ENCODE measurements around the gene PLA1A.
"Not testable (repeated sequence)": the region's sequence is repeated elsewhere in the genome, so short reads cannot be mapped to it uniquely, and the experiment has no call there.

The PLA1A gene

GRCh38 chr3:119672776-119673175, 75.1 kb downstream of the PLA1A start:
- peak overlapping the region in 2 of 5 donors; percentile 35 to 46 for H3K9ac ChIP-seq (ENCODE audit: low read length in 5 of 5)
- no peaks in the 10 kb centered on the region for H3K27me3 ChIP-seq (ENCODE audit: control insufficient read depth in 5 of 5, insufficient read depth in 4 of 5, low read length in 5 of 5)
- no peak overlapping the region for H3K4me3 ChIP-seq (ENCODE audit: low read depth in 1 of 5, low read length in 5 of 5)
- H3K36me3 ChIP-seq (ENCODE audit: control insufficient read depth in 5 of 5, insufficient read depth in 5 of 5, low read length in 5 of 5): peaks cover 24 to 39% (median 35%) of the 10 kb centered on the region in 5 donors
- H3K9me3 ChIP-seq (ENCODE audit: control insufficient read depth in 5 of 5, low read length in 5 of 5): no peaks in the 10 kb centered on the region
- H3K4me1 ChIP-seq (ENCODE audit: control insufficient read depth in 5 of 5, insufficient read depth in 5 of 5, low read length in 5 of 5): peaks cover 0 to 29% (median 22%) of the 10 kb centered on the region in 5 donors
- H3K27ac ChIP-seq (ENCODE audit: low read depth, low read length): no peak overlapping the region

GRCh38 chr3:119673875-119674274, 76.2 kb downstream of the PLA1A start:
- H3K9me3 ChIP-seq (ENCODE audit: control insufficient read depth in 5 of 5, low read length in 5 of 5): no peaks in the 10 kb centered on the region
- no peak overlapping the region for H3K9ac ChIP-seq (ENCODE audit: low read length in 5 of 5)
- no peak overlapping the region for H3K4me3 ChIP-seq (ENCODE audit: low read depth in 1 of 5, low read length in 5 of 5)
- H3K27me3 ChIP-seq (ENCODE audit: control insufficient read depth in 5 of 5, insufficient read depth in 4 of 5, low read length in 5 of 5): no peaks in the 10 kb centered on the region
- peaks cover 22 to 34% (median 32%) of the 10 kb centered on the region in 5 donors for H3K36me3 ChIP-seq (ENCODE audit: control insufficient read depth in 5 of 5, insufficient read depth in 5 of 5, low read length in 5 of 5)
- H3K27ac ChIP-seq (ENCODE audit: low read depth, low read length): no peak overlapping the region
- peaks cover 0 to 31% (median 24%) of the 10 kb centered on the region in 5 donors for H3K4me1 ChIP-seq (ENCODE audit: control insufficient read depth in 5 of 5, insufficient read depth in 5 of 5, low read length in 5 of 5)

GRCh38 chr3:119675188-119675874, 77.6 kb downstream of the PLA1A start:
- Histone ChIP-seq H3K9ac (ENCODE audit: low read length in 5 of 5) (no peak overlapping the region), H3K27ac (ENCODE audit: low read depth, low read length) (no peak overlapping the region)

GRCh38 chr3:119676020-119676419, 78.3 kb downstream of the PLA1A start:
- Histone ChIP-seq H3K36me3 (ENCODE audit: control insufficient read depth in 5 of 5, insufficient read depth in 5 of 5, low read length in 5 of 5) (peaks cover 22 to 32% (median 31%) of the 10 kb centered on the region in 5 donors), H3K27me3 (ENCODE audit: control insufficient read depth in 5 of 5, insufficient read depth in 4 of 5, low read length in 5 of 5) (no peaks in the 10 kb centered on the region), H3K4me1 (ENCODE audit: control insufficient read depth in 5 of 5, insufficient read depth in 5 of 5, low read length in 5 of 5) (peaks cover 0 to 23% (median 19%) of the 10 kb centered on the region in 5 donors), H3K27ac (ENCODE audit: low read depth, low read length) (peak overlapping the region; percentile 74), H3K4me3 (ENCODE audit: low read depth in 1 of 5, low read length in 5 of 5) (peak overlapping the region; percentile 64 to 87 (median 84)), H3K9me3 (ENCODE audit: control insufficient read depth in 5 of 5, low read length in 5 of 5) (no peaks in the 10 kb centered on the region), H3K9ac (ENCODE audit: low read length in 5 of 5) (peak overlapping the region in 4 of 5 donors; percentile 59 to 89 (median 68))

More at GRCh38 chr3:119675188-119675874, 77.6 kb downstream of the PLA1A start:
- Histone ChIP-seq H3K4me3 (ENCODE audit: low read depth in 1 of 5, low read length in 5 of 5) (peak overlapping the region in 1 of 5 donors; percentile 84), H3K27me3 (ENCODE audit: control insufficient read depth in 5 of 5, insufficient read depth in 4 of 5, low read length in 5 of 5) (no peaks in the 10 kb centered on the region), H3K36me3 (ENCODE audit: control insufficient read depth in 5 of 5, insufficient read depth in 5 of 5, low read length in 5 of 5) (peaks cover 22 to 34% (median 31%) of the 10 kb centered on the region in 5 donors), H3K9me3 (ENCODE audit: control insufficient read depth in 5 of 5, low read length in 5 of 5) (no peaks in the 10 kb centered on the region), H3K4me1 (ENCODE audit: control insufficient read depth in 5 of 5, insufficient read depth in 5 of 5, low read length in 5 of 5) (peaks cover 0 to 24% (median 19%) of the 10 kb centered on the region in 5 donors)

GRCh38 chr3:119676771-119677640, 79.3 kb downstream of the PLA1A start, which contains the start of gene COX17:
COX17 (minus strand) TSS chr3:119677406; CDS start chr3:119677310, 96 bp downstream.
- H3K4me3 ChIP-seq (ENCODE audit: low read depth in 1 of 5, low read length in 5 of 5): peak within 1 kb of the TSS; percentile 84 to 97 (median 85)
- no peaks in the 10 kb centered on the region for H3K27me3 ChIP-seq (ENCODE audit: control insufficient read depth in 5 of 5, insufficient read depth in 4 of 5, low read length in 5 of 5)

GRCh38 chr3:119677641-119677934, 79.9 kb downstream of the PLA1A start:
- Histone ChIP-seq H3K4me1 (ENCODE audit: control insufficient read depth in 5 of 5, insufficient read depth in 5 of 5, low read length in 5 of 5) (peaks cover 0 to 21% (median 19%) of the 10 kb centered on the region in 5 donors), H3K27ac (ENCODE audit: low read depth, low read length) (peak overlapping the region; percentile 93), H3K9me3 (ENCODE audit: control insufficient read depth in 5 of 5, low read length in 5 of 5) (no peaks in the 10 kb centered on the region), H3K36me3 (ENCODE audit: control insufficient read depth in 5 of 5, insufficient read depth in 5 of 5, low read length in 5 of 5) (peaks cover 11 to 24% (median 21%) of the 10 kb centered on the region in 5 donors), H3K9ac (ENCODE audit: low read length in 5 of 5) (peak overlapping the region; percentile 57 to 98 (median 88)), H3K27me3 (ENCODE audit: control insufficient read depth in 5 of 5, insufficient read depth in 4 of 5, low read length in 5 of 5) (no peaks in the 10 kb centered on the region), H3K4me3 (ENCODE audit: low read depth in 1 of 5, low read length in 5 of 5) (peak overlapping the region; percentile 84 to 97 (median 85))

More at GRCh38 chr3:119676771-119677640, 79.3 kb downstream of the PLA1A start, which contains the start of gene COX17:
- Histone ChIP-seq H3K9me3 (ENCODE audit: control insufficient read depth in 5 of 5, low read length in 5 of 5) (no peaks in the 10 kb centered on the region), H3K36me3 (ENCODE audit: control insufficient read depth in 5 of 5, insufficient read depth in 5 of 5, low read length in 5 of 5) (peaks cover 15 to 26% (median 25%) of the 10 kb centered on the region in 5 donors), H3K27ac (ENCODE audit: low read depth, low read length) (peak within 1 kb of the TSS; percentile 93), H3K9ac (ENCODE audit: low read length in 5 of 5) (peak within 1 kb of the TSS; percentile 57 to 98 (median 89)), H3K4me1 (ENCODE audit: control insufficient read depth in 5 of 5, insufficient read depth in 5 of 5, low read length in 5 of 5) (peaks cover 0 to 23% (median 19%) of the 10 kb centered on the region in 5 donors)

GRCh38 chr3:119678209-119678608, 80.5 kb downstream of the PLA1A start:
- H3K9ac ChIP-seq (ENCODE audit: low read length in 5 of 5); H3K27me3 ChIP-seq (ENCODE audit: control insufficient read depth in 5 of 5, insufficient read depth in 4 of 5, low read length in 5 of 5); H3K9me3 ChIP-seq (ENCODE audit: control insufficient read depth in 5 of 5, low read length in 5 of 5); H3K27ac ChIP-seq (ENCODE audit: low read depth, low read length); H3K4me3 ChIP-seq (ENCODE audit: low read depth in 1 of 5, low read length in 5 of 5): not testable (repeated sequence)
- peaks cover 0 to 21% (median 17%) of the 10 kb centered on the region in 5 donors for H3K4me1 ChIP-seq (ENCODE audit: control insufficient read depth in 5 of 5, insufficient read depth in 5 of 5, low read length in 5 of 5)
- peaks cover 5 to 18% (median 15%) of the 10 kb centered on the region in 5 donors for H3K36me3 ChIP-seq (ENCODE audit: control insufficient read depth in 5 of 5, insufficient read depth in 5 of 5, low read length in 5 of 5)
